NT2/D1 (cell line): ENCODE data around the gene GINS2.

ENCODE experiments used
- SUZ12 ChIP-seq: IDR thresholded peaks from 2 replicates; pipeline ENCODE4 v1.6.1; 2011; ENCODE audit not compliant: insufficient read length, insufficient read depth; ENCODE audit errors: extremely low read depth
- YY1 ChIP-seq: IDR thresholded peaks from 2 replicates; pipeline ENCODE4 v1.6.1; 2011; ENCODE audit not compliant: insufficient read length, insufficient read depth
- ZNF274 ChIP-seq: IDR thresholded peaks from 2 replicates; pipeline ENCODE4 v1.6.1; 2011; ENCODE audit warnings: mild to moderate bottlenecking, low read depth, low read length

DNA sequence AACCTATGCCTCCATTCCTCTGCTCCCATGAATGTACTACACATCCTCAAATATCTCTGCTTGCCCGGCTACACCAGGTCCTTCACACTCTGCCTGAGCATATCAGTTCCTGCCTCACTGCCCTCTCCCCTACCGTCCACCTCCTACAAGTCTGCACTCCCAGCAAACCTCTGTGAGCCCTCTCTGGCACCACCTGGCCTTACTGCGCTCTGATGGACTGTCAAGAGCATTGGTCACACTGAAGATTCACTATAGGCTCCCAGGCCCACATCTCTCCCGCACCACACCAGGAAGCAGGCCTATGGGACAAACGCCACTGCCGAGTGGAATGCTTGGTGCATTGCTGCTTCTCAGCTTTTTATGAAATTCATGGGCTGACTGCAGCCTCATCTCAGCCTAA lies 8.9 kb downstream of the GINS2 start:
- no peak for TF ChIP-seq YY1
- no peak for TF ChIP-seq SUZ12
- no peak for TF ChIP-seq ZNF274
